GM21367 (cell line): ENCODE data around the gene NRBP1.
"Not testable (repeated sequence)": the region's sequence is repeated elsewhere in the genome, so short reads cannot be mapped to it uniquely, and the experiment has no call there.

Experiments
- ATAC-seq: cut with Tn5 transposase; IDR thresholded peaks from one replicate; pipeline ENCODE4 v1.9.1; 2021; ENCODE audit not compliant: unreplicated experiment

The NRBP1 gene

DNA sequence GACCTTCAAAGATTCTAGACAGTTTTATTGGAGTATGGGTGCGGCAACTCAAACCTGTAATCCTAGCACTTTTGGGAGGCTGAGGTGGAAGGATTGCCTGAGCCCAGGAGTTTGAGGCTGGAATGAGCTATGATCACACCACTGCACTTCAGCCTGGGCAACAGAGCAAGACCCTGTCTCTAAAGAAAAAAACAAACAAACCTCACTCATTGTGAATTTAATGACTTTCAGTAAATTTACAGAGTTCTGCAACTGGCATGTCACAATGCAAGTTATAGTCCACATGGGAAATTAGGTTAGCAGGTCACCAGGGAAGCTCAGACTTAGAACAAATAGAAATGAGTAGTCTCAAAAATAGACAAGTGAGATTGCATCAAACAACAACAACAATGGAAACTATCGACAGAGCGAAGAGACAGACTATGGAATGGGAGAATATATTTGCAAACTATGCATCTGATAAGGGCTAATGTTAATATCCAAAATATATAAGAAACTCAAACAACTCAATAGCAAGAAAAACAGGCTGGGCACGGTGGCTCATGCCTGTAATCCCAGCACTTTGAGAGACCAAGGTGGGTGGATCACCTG, 6.7 kb upstream of the NRBP1 start:
- no peak for ATAC-seq

DNA sequence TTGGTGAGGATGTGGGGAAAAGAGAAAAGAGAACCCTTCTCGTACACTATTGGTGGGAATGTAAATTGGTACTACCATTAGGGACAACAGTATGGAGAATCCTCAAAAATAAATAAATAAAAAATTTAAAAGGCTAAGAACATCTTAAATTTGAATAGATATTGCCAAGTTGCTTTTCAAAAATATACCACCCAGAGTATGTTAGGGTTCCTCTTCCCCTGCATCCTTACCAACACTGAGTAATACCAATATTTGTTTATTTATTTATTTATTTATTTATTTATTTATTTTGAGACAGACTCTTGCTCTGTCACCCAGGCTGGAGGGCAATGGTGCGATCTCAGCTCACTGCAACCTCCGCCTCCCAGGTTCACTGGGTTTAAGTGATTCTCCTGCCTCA, 5.5 kb upstream of the NRBP1 start:
- ATAC-seq, result no peak

DNA sequence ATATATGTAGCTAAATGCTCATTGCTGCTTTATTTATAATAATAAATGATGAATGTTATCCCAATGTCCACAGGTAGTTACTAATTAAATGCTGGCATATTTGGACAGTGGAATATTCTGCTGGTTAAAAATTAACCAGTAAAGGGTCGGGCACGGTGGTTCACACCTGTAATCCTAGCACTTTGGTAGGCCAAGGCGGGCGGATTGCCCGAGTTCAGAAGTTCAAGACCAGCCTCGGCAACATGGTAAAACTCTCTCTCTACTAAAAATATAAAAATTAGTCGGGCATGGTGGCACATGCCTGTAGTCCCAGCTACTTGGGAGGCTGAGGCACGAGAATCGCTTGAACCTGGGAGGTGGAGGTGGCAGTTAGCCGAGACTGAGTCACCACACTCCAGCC, 3.4 kb upstream of the NRBP1 start:
- ATAC-seq, result not testable (repeated sequence)

DNA sequence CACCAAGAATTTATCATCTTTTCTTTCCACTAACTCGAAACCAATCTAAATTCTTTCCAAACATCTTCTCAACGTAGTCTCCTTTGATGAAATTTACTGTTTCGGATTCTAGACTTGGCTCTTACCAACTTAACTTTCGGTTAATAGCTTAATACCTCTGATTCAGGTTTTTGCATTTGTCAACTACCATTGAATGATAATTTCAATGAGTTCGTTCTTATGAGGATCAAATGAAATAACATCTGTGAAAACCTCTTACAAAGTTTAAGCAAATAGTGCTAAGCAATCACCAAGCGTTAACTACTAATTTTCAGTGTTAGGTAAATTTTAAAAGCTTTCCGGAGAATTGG, 593 bp upstream of the NRBP1 start:
- no peak for ATAC-seq

DNA sequence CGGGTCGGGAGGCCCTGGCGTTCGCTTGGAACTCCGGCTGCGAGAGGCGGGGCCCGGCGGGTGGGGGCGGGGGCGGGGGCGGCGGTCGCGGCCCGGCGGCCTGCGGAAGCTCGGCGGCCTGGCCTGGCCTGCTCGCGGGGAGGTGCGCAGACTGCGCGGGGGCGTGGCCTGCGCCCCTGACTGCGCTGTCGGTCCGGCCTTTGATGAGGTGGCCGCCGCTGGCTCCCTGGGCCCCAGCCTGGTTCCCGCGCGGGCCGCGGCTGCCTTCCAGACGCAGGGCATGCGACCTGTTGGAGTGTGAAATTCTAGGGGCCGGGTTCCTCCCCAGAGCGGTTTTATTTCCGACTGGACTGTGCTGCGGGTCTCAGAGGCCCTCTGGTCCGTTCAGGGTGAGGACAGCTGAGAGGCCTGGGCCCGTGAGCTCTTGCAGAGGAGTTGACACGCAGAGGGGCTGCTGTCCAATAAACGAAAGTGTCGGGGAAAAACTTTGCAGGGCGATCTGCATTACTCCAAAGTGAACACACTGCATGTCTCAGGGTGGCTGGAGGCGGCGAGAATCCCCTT, 629 bp downstream of the NRBP1 start:
- ATAC-seq, result peak; percentile 63

DNA sequence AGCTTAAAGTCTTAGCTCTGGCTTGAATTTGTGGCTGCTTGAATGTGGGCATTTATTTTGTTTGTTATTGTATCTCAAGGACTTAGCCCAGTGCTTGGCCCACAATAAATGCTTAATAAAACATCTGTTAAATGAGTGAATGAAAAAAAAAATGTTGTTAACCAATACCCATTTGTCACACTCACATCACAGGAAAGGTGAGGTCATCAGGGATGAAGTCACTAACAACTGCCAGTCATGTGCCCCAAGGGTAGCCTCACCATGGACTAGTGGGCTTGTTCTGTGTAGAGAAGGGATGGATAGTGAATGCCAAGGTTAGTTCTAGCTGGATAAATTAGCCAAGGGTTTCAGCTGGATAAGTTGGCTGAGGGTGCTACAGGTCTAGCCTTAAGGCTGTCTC, 3.0 kb downstream of the NRBP1 start:
- no peak for ATAC-seq

DNA sequence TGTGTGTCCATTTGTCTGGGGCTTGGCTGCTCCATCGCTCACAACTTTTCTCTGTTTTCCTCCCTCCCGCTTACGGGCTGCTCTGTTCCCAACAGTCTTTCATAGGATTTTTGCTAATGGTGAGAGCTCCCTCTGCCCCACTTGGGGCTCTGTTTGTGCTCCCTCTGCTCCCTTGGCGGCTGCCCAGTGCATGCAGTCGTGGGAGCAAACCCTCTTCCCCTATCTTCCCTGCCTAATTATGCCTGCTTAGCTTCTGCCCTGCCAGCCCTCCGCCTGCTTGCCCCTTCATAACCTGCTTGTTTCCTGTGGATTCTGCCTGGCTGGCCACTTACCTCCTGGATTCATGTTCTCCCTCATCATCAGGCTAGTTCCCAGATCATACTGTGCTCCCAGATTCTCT, 7.2 kb downstream of the NRBP1 start:
- no peak for ATAC-seq

DNA sequence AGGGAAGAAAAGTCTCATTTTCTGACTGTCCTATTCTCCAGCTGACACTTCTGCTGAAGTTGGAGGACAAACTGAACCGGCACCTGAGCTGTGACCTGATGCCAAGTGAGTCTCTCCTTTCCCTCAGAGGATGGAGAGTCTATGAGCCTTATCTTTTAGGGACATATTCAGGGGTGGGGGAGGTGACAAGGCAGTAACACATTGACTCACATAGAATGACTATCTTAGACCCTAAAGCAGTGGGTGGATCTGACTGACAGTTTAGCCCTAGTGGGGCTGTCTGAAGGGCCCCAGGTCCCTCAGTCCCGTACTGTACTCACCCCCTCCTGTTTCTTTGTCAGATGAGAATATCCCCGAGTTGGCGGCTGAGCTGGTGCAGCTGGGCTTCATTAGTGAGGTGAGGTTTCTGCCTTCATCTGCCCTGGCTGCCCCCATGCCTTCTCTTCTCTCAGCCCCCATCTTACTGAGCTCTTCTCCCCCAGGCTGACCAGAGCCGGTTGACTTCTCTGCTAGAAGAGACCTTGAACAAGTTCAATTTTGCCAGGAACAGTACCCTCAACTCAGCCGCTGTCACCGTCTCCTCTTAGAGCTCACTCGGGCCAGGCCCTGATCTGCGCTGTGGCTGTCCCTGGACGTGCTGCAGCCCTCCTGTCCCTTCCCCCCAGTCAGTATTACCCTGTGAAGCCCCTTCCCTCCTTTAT, 12.9 kb downstream of the NRBP1 start:
- no peak for ATAC-seq

DNA sequence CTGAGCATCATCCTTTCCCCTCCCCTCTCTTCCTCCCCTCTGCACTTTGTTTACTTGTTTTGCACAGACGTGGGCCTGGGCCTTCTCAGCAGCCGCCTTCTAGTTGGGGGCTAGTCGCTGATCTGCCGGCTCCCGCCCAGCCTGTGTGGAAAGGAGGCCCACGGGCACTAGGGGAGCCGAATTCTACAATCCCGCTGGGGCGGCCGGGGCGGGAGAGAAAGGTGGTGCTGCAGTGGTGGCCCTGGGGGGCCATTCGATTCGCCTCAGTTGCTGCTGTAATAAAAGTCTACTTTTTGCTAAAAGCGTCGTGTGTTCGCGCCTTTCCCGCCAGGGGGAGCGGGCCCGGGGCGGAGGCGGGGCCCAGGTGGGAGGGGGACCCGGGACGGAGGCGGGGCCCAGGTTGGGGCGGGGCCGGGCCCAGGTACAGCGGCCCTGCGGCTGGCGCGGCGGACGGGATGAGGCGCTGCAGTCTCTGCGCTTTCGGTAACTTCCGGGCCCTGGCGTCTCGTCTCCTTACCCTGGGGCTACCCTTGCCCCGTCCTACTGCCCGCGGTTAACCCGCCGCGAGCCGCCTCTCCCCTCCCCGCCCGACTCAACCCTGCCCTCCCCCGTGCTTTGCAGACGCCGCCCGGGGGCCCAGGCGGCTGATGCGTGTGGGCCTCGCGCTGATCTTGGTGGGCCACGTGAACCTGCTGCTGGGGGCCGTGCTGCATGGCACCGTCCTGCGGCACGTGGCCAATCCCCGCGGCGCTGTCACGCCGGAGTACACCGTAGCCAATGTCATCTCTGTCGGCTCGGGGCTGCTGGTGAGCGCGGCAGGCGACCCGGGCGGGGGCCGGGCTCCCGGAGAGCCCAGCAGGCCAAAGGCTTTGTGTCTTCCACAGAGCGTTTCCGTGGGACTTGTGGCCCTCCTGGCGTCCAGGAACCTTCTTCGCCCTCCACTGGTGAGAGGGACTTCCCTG, 13.8 kb downstream of the NRBP1 start, which contains the start of gene KRTCAP3:
KRTCAP3 (plus strand) TSS at position 424 of the 962 bp plus-strand sequence; CDS start at position 456, 32 bp downstream.
- ATAC-seq, result no peak

DNA sequence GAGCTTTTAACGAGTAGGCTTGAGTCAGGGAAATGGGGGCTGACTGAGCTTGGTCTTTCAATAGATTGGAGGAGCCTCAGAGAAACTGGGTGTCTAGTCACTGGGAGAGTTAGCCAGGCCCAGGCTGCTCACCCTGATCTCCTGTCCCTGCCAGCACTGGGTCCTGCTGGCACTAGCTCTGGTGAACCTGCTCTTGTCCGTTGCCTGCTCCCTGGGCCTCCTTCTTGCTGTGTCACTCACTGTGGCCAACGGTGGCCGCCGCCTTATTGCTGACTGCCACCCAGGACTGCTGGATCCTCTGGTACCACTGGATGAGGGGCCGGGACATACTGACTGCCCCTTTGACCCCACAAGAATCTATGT, 14.5 kb downstream of the NRBP1 start:
- ATAC-seq, result no peak

DNA sequence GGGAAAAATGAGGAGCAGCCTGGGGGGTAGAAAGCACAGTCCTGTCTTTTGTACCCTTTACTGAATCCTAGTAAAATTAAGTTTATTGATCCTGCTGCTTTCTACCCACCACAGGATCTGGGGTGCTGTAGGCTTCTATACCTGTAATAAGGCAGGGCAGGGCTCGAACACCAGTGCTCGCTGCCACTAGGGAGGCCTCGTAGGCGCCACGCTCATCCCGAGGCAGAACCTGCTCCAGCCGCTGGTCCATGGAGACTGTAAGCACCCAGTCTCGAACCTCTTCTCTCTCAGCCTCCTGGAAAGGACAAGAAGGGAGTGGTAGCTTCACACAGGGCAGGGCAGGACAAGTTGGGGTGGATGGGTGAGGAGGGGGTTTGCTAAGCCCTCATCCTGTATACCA, 16.7 kb downstream of the NRBP1 start:
- ATAC-seq, result no peak

DNA sequence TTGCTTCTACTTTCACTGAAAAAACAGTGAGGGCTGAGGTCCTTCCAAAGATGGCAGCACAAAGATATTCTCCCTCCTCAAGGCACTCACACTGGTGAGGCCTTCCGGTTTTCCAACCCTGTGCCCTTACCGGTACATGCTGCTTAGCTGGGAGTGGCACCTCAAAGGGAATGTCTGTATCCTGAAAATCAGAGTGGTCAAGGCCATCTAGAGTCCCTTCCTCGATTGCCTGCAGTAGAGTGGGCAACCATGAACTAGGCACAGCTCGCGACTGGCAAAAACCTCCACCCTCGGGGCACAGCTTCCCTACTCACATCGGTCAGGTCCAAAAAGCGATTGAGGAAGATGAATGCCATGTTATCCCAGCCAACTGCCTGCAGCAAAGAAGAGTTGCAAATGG, 17.2 kb downstream of the NRBP1 start:
- ATAC-seq, result no peak

DNA sequence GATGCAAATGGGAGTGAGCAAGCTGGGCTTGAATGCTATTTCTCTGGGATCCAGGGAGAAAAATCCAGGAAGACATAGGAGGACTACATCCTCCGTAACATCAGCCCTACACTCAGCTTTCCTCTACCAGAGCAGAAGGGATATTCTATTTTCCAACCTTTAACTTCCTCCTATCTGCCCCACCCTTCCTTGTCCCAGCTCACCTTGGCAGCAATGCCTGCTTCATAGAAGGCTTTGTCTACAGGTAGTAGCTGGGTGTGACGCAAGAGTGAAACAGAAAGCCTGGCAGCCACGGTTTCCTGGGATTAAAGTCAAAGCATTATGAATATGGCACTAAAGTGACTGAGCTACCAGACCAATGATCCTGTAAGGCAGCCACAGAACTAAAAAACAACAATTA, 17.6 kb downstream of the NRBP1 start:
- ATAC-seq, result no peak

DNA sequence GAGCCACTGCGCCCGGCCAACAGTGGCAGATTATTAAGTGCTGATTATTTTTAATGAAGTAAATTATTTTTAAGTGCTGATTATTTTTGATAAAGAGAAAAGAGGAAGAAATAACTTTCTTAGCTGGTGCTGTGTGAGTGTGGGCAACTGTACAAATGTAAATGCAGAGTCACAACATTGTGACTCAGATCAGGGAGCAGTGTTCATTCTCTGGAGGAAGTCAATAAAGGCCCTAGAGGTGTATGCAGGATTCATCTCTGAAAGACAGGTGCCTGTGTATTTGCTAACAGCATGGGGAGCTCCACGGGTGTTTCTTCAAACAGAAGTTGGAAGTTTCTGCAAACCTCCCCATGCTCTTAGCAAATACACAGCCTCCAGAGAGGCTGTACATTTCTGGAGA, 19.9 kb downstream of the NRBP1 start:
- no peak for ATAC-seq

DNA sequence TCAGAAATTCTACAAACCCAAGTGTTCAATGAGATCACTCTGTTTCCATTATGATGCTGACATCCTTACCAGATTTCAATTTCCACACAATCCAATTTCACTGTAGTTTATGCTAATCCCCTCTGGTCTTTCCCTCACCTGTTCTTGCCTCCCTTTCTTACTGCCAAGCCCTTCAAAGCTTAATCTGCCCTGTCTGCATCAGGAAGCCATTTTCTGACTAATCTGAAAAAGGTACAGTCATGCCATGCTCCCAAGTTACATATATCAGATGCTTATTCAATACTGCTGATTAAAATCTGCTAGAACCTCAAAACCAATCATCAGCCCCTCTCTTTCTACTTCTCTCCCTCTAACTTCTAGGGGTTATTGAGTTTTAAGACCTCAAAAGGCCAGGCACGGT, 22.7 kb downstream of the NRBP1 start:
- no peak for ATAC-seq

DNA sequence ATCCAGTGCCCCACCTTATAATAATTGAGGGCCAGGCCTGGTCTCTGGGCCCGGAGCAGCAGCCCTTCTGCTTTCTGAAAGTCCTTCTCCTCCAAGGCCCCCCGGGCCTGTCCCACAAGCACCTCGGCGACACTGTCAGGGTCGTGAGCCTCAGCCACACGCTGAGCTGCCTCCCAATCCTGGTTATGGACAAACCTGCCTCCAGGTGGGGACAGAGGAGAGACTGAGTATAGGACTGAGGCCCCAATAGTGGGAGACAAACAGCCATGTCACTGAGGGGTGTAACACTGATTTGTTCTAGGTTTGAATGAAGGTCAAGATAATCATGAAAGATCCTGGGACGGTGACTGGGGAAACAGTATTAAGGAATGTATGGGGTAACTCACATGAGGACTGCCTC, 25.5 kb downstream of the NRBP1 start:
- no peak for ATAC-seq

DNA sequence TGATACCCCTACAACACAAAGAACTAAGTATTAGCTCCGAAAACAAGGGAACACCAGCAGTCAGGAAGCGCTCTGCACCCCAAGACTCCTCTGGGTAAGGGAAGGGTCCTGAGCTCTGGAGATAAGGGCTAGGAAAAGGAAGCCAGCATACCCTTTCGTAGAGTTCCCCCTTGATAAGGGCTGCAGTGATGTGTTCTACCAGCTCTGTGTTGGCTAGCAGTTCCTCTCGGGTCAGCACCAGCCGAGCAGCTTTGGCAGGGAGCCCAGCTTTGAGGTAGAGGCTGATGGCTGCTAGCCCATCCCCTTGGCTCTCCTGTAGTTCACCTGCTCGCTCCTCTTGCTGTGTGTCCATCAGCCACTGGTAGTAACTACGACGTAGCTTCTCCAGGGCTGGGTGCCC, 32.7 kb downstream of the NRBP1 start:
- ATAC-seq, result no peak

DNA sequence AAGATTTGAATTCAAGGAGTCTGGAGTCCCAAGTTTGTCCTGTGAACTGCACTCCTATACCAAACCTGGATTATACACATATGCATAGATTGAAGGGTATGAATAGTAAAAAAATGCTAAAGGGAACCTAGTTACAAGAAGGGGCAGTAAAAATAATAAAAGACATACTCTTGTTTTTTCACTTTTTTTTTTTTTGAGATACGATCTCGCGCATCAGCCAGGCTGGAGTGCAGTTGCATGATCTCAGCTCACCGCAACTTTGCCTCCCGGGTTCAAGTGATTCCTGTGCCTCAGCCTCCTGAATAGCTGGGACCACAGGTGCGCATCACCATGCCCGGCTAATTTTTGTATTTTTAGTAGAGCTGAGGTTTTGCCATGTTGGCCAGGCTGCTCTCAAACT, 36.0 kb downstream of the NRBP1 start:
- ATAC-seq, result no peak

DNA sequence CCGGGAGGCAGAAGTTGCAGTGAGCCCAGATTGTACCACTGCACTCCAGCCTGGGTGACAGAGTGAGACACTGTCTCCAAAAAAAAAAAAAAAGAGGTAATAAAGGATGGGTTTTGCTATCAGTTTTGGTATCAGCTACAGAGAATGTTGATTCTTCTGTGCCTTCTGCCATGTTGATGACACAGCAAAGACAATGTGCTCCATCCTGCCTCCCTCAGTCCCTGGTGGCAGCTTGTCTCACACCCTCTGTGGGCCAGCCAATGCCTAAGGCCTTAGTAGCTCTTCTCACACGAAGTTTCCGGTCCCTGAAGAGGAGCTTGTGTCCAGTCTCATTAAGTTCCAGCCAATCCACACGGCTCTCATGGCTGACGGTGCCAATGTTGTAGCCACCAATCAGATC, 43.5 kb downstream of the NRBP1 start:
- no peak for ATAC-seq

DNA sequence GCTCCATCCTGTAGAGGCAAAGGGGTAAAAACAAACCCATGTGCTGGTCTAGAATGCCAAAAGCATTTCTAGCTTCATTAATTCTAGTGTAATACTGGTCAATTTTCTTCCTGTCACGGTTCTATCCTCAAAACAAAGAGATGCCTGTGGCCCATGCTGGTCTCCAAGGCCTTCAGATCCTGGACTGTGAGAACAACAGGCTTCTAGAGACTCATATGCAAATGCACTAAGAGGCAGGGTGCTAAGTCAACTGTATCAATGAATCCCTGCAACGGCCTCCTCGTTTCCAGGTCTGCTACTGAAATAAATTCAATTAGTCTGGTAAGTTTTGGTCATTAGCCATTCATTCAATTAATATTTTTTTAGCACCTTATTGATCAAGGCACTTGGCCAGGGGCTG, 57.1 kb downstream of the NRBP1 start:
- no peak for ATAC-seq

DNA sequence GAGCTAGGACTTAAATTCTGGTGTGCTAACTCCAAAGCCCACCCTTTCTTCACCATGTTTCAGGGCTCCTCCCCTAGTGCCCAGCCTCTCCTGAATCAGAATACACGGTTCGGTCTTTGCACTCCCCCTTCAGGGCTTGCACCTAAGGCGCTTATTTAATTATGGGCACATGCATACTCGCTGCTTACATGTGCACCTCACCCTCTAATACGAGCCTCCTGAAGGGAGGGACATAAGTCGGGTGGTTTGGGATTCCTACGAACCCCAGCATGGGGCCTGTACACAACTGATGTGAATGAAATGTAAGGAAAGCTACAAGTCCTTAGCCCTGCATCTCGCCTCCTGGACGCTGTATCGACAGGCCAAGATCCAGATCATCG, 60.7 kb downstream of the NRBP1 start:
- ATAC-seq, result peak; percentile 5
